ENCODE measurements around the gene C10orf105.

- no peak for TF ChIP-seq CTCF (IDR thresholded peaks at IDR 0.05)
- no peak for TF ChIP-seq IRF3 (IDR thresholded peaks at IDR 0.05; ENCODE audit: low read depth, low read length)
- TF ChIP-seq GATA2 (CRISPR knock-in tag; IDR thresholded peaks at IDR 0.05), result no peak
- no peak for TF ChIP-seq POLR2AphosphoS5 (IDR thresholded peaks at IDR 0.05; ENCODE audit: low read depth, low read length)
- TF ChIP-seq RCOR1 (IDR thresholded peaks at IDR 0.05; ENCODE audit: low read length), result no peak
- no peak for TF ChIP-seq JUND (IDR thresholded peaks at IDR 0.05)
- no peak for TF ChIP-seq ELF1 (IDR thresholded peaks at IDR 0.05)
- no peak for TF ChIP-seq TAF1 (IDR thresholded peaks at IDR 0.05; ENCODE audit: borderline replicate concordance, low read depth, low read length)
Measured at GRCh38 chr10:71678057-71678805, 41.3 kb downstream of the C10orf105 start.
